HG02623 (cell line): ENCODE results near the gene BLACAT1.

Source experiments
- ATAC-seq: cut with Tn5 transposase; IDR thresholded peaks from one replicate; pipeline ENCODE4 v1.9.1; 2021; ENCODE audit warnings: moderate library complexity; ENCODE audit not compliant: unreplicated experiment

Gene BLACAT1

DNA sequence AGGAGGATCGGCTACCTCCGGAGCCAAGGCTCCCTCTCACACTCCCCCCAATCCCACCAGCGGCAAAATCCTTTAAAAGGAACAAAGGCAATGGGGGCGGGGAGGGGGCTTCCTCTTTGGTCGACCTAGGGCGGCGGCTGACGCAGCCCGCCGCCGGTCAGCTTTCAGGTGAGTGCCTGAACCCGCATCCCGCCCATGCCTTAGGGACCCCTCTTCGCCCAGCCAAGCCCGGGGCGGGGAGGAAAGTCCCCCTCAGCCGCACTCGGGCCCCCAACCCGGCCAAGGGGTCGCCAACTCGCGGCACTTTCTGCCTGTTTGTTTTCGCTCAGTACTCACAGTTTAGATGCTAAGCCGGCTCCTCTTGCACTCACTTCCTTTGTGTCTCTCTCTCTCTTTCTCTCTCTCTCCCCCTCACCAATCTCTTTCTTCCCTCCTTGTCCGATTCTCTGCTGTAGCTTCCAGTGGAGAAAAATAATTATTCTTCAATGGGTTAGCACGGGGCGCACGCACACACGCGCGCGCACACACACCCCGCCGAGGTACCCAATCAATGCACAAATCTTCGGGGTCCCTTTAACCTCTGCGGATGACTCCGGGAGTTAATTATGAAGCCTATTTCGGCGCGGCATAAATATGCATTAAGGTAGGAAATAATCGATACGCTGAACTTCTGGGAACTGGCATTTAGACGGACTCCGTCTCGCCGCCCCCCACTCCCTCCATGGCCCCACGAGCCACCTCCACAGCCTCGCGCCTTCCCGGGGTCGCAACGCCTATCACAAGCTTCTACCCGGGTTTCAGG is at the start of gene BLACAT1:
Gene BLACAT1, minus strand, starts transcription at position 465 of the 802 bp plus-strand sequence.
- ATAC-seq = no peak

DNA sequence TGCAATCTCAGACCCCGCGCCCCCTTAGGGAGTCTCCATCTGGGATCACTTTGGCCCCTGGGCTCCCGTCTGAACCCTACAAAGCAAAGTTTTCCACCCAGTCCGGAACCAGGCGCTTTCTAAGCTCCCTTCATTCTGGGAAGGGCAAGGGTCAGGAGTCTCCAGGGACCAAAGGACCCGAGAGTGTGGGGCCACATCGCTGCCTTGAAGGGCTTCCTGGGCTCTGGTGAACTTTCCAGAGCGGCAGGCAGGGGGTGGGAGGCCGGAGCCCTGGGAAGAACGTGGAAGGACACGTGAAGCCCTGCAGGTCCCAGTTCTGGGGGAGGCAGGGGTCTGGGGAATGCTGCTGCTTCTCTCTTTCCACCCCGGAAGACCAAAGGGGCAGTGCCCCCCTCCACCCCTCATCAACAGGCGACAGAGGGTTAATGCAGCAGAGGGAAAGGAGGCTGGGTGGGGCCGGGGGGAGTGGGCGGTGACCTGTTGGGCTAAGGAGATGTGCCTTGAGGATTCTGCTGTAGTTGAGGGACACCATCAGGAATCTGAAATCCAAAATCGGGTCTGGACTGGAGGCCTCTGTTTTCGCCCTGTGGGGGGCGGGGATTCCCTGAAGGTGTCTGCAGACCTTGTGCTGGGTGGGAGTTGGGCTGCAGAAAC is 49.4 kb upstream of the BLACAT1 start:
- no peak for ATAC-seq

DNA sequence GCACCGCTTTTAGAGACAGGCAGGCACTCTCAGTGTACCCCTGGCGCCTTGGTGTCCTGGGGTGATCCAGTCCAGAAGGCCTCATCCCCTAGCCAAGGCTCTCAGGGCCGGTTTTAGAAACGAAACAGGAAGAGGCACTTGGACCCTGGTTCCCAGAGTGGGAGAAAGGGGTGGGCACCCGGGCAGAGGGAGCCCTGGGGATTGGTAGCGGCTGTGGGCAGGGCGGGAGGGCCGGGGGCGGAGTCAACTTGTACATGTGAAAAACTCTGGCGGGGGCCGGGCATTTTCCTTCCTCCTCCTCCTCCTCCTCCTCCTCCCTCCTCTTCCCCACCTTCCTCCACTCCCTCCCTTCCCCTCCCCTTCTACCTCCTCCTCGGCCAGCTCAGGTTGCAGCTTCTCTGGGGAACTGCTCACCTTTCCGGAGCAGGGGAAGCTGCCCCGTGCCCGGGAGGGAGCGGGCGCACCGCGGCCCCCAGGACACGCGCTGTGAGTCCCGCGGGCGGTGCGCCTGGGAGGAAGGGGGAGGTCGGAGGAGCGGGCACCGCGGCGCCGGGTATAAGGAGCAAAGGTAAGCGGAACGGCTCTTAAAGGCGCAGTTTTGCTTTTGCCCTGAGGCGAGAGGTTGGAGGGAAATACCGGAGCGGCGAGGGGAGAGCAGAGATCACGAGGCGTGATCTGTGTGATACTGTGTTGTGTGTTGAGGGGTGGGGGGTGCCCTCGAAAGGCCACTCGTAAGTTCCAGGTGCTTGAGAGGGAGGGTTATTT is 48.6 kb upstream of the BLACAT1 start, which contains the start of gene CDK18:
Gene CDK18, plus strand, starts transcription at position 359 of the 765 bp plus-strand sequence. CDS start 18,499 bp downstream, outside the sequence.
- ATAC-seq = no peak

DNA sequence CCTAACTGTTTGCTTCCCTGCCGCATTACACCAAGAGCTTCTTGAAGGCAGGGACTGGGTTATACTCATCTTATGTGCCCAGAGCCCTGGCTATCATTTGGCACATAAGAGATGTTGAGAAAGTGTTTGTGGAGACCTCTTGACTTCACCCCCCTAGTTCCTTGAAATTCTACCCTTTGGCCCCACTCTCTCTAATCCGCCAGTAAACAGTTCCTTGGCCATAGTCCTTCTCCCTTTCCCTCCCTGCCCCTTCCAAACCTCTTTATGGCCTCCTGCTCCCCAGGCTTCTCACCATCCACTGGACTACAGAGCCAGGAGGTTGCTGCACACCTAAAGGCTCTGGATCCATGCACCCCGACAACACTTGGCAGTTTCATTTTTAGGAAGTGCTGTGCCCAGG is 47.1 kb upstream of the BLACAT1 start:
- ATAC-seq = no peak

DNA sequence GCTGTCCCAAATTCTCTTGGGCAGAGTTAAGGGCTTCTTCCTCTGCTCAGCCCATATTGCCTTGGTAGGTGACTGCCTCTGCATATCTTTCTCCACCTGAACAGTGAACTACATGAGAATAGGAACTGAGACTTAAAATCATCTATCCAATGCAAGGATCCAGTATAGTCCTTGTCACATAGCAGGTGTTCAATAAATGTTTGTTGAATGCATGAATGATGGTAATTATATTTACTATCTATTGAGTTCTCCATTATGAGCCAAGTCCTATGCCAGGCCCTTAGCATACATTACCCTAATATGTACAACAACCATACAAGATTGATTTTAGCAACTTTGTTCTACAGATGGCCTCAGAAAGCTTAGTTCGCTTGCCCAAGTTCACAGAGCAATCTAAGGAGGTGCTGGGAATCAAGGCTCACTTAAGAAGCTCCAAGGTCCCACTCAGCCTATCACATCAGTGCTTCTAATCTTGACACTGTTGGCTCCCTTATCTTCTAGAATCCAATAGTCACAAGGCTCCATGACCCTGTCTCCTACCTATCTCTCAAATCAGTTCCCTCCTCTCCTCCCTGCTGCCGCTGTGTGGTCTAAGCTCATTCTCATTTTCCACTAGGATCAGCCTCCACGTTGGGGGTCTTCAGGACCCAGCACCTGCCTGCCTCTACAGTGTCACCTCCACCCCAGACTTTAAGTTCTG is 46.4 kb upstream of the BLACAT1 start:
- ATAC-seq = no peak

DNA sequence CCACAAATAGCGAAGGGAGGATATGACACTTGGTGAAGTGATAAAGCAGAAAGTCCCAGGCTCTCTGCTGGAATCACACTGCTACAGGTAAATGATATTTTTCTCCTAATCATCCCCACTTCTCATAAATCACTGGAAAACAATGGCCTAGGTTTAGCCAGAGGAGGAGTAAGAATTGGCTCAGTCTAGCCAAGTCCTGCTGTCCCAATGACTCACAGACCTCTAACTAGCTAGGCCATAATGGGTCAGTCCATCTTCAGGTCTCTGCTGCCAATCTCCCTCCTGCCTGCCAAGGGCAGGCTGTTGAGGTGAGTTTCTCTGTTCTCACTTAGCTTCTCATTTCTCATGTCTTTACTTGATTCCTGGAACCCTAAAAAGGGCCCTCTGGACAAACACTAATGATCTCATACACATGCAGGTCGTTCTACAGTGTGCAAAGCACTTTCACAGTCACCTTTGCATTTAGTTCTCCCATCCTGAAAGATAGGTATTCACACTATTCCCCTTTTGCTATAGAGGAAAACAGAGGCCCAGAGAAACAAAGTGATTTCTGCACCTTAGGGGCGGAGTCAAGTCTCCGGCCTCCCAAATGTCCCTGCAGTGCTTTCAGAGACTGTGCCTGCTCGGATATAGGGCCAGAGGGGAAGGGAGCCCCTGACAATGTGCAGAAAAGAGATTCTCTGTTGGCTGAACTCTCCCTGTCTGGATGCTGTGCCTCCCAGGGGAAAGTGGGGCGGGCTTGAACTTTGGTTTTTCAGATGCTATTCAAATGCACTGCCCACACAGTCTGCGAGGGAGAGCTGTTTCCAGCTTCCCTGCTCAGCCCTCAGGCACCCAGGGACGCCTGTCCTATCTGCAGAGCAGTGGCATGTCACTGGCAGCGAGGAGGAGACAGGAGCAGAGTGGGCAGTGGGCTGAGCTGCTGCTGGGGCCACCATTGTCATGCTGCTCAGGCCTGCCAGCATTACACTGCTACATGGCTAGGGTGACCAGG is 44.7 kb upstream of the BLACAT1 start:
- ATAC-seq = no peak

DNA sequence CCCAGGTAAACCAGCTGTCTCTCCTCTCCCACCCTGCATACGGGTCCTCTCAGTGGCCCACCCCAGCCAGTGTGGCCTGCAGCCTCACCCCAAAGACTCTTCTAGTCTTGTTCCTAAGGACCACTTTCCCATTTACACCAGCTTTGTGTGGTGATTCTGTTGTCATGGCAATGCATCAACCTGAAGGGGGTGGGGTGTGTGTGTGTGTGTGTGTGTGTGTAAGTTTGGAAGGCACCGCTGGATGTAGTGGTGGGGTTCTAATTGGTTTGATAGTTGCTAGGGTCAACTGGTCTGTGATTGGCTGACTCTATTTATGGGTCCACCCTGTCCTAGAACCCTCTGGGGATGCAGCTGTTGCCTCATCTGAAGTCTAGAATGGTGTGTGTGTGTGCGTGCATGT is 43.9 kb upstream of the BLACAT1 start:
- no peak for ATAC-seq

DNA sequence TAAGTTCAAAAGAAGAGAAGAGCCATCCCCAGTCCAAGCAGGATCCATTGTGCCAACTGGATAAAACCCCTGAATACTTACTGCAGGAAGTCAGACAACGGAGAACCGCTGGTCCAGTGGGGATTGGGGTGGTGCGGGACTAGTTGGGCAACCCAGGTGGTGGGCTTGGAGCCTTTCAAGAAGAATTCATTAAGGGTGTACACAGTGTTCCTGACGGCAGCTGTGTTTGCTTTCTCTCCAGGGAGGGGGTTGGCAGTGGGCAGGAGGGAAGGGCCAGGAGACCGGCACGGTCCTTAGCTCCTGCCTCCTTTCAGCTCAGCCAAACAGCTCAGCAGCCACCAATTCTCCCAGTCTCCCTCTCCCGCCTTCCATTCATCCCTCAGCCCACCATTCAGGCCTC is 41.5 kb upstream of the BLACAT1 start:
- no peak for ATAC-seq

DNA sequence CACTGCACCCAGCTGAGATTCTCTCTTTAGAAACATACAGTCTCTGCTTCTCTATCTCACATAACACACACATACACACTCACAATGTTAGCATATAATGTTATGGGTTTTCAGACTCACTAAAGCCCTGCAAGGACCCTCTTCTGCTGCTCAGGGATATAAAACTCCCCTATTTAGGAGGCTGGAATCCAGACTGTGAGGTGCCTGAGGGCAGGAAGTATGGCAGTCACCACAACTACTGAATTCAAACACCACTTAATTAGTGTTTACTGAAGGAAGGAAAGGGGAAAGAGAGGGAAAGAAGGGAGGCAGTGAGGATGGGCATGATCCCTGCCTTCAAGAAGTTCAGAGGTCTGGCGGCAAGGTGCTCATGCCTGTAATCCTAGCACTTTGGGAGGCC is 40.8 kb upstream of the BLACAT1 start:
- no peak for ATAC-seq

DNA sequence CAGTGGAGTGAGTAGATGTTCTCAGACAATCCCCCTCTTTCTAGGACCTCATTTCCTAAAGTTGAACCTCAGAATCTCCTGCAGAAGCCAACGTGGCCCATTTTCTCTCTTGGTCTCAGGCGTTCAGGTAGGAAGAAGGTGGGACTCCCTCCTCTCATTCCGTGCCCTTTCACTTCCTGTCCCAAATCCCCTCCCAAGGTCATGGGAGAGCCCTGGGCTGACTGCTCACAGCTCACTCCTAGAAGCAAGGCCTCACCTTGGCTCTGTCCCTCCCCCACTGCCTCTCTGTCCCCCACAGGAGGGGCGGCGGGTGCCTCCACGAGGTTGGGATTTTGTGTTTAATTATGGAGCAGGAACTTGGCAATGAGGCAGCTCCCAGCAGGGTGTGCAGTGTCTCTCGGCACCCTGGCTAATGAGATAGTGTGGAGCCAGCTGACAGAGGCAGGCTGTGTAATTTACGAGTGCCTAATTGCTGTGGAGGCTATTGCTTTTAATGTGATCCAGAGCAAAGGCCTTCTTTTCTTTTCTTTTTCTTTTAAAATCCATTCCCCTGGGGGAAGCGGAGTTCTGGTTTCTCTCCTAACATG is 39.5 kb upstream of the BLACAT1 start:
- no peak for ATAC-seq

DNA sequence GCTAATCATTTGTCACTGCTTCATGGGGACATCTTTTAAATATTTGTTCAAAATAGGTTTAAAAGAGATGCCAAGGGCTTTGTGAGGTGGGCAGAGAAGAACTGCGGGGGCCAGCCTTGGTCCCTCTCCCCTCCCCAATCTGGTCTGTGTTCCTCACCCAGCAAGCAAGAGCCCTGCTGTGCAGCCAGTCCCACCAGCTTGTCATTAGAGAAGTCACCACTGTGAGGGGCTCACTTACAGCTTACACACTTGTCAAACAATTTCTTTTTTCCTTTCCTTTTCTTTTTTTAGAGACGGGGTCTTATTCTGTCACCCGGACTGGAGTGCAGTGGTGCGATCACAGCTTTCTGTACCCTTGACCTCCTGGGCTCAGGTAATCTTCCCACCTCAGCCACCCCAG is 38.3 kb upstream of the BLACAT1 start:
- no peak for ATAC-seq

DNA sequence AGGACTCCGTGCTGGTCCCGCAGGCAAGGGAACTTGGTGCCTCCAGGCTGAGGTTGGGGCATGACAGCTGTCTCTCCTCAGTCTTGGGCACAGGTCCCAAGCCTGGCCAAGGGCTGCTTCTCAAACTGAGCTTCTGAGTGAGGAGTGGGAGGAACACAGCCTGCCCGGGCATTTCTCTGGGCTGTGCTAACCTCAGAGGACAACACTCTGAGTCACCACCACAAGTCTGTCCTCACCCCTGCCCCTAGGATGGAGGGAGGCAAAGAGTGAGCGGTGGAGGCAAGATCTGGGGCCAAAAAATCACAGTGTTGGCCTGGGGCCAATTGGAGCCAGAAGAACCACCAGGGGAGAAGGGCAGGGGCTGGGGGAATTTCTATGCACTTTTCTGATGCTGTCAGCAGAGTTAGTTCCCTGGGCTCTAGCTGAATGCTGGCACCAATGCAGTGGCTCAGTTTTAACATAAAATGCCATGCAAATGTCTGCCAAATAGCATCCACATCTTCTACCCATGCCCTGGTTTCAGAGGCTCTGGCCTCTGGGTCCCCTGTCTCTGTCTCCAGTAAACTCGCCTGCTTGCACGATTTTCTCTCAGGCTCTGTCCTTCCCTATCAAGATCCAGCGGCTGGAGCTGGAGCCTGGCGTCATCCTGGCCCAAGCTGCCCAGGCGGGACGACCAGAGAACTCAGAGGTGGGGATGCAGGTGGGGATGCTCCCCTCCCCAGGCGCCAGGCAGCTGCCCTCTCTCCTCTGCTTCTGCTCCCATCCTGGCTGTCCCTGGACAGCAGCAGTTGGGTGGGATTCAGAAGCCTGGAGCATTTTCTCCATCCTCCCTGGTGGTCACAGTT is 37.6 kb upstream of the BLACAT1 start:
- no peak for ATAC-seq

DNA sequence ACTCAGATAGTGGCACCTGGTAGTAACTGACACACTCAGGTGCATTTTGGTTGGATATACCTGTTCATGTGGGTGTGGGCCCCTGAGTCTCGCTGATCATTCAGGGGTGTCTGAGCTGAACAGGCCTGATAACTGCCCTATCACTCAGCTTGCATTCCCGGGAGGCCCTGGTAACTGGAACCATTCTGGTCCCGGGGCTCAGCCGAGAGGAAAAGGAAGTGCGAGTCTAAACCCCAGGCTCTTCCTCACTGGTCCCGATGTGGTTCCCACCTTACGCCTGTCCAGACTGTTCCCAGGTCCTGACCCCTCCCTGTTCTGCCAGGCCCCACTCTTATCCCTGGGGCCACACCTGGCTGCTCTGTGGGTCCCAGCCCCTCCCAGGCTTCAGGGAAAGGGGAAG is 36.9 kb upstream of the BLACAT1 start:
- no peak for ATAC-seq

DNA sequence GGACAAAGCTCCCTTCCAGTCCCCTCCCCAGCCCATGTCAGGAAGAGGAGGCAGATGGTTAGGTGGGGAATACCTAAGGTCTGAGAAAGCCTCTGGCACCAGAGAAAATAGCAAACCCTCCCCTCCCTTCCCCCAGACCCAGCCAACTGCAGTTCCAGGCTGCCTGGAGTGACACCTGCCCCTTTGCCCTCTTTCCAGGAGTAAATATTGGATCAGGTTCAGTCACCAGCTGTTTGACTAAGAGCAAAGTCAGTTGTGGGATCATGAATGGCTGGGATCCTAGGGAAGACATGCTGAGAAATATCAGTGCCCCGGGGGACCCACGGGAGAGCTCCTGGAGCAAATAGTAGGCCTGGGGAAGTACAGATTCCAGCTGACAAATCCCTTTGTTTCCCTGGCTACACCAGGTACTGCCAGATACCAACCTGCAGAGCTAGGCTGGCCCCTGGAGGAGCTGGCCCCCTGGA is 36.4 kb upstream of the BLACAT1 start:
- ATAC-seq = no peak

DNA sequence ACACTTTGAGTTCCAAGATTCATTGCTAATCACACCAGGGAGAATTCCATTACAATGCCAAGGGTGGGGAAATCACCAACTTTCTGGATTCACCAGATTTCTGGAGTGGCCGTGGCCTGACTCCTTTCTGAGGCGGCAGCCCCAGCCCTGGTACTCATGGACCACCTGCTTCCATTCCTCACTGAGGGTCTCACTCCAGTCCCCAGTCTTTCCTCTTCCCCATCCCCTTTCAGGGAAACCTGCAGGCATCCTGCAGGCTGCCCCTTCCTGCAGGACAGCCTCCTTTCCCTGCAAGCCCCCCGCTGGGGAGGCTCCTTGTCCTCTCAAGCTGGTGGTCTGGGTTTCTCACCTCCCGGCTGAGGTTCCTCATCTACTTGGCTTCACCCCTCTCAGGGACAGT is 35.9 kb upstream of the BLACAT1 start:
- ATAC-seq = no peak

DNA sequence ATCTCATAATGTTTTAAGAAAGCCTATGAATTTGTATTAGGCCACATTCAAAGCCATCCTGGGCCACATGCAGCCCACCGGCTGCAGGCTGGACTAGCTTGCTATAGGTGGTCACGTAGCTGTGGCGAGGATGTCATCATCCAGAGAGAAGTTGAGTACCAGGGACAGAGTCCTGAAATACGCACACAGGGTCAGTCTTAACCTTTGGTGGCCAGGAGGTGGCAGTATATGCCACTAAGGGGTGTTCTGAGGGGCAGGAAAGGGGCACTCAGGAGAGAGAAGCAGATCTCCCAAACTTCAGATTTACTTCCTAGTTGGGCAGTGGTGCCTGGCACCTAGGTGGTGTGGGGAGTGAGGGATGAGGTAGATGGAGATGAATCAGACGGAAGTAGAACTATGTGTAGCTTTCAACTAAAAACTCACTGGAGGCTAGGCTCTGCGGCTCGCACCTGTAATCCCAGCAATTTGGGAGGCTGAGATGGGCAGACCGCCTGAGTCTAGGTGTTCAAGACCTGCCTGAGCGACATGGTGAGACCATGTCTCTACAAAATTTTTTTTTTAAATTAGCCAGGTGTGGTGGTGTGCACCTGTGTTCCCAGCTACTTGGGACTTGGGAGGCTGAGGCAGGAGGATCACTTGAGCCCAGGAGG is 32.4 kb upstream of the BLACAT1 start:
- no peak for ATAC-seq

DNA sequence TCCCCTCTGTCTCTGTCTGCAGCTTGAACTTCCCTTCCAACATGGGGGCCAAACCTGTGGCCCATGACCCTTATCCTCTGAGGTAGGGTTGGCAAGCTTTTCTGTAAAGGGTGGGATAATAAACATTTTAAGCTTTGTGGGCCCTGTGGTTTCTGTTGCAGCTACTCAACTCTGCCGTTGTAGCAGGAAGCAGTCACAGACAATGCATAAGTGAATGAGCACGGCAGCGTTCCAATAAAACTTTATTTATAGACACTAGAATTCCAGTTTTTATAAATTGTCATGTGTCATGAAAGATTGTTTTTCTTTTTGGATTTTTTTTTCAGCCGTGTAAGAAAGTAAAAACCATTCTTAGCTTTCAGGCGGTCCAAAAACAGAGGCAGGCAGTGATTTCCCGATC is 30.4 kb upstream of the BLACAT1 start:
- ATAC-seq = no peak
